Measurements from ENCODE around the gene SLC25A39. TPM values are rescaled to one million over a fixed set of nuclear protein-coding genes. Genes with fewer than 3 reads are reported as not detected.
"Not testable (repeated sequence)": the region's sequence is repeated elsewhere in the genome, so short reads cannot be mapped to it uniquely, and the experiment has no call there.

Gene SLC25A39
- total RNA-seq, 1 donor from 2014 or later: 76.8 TPM

DNA sequence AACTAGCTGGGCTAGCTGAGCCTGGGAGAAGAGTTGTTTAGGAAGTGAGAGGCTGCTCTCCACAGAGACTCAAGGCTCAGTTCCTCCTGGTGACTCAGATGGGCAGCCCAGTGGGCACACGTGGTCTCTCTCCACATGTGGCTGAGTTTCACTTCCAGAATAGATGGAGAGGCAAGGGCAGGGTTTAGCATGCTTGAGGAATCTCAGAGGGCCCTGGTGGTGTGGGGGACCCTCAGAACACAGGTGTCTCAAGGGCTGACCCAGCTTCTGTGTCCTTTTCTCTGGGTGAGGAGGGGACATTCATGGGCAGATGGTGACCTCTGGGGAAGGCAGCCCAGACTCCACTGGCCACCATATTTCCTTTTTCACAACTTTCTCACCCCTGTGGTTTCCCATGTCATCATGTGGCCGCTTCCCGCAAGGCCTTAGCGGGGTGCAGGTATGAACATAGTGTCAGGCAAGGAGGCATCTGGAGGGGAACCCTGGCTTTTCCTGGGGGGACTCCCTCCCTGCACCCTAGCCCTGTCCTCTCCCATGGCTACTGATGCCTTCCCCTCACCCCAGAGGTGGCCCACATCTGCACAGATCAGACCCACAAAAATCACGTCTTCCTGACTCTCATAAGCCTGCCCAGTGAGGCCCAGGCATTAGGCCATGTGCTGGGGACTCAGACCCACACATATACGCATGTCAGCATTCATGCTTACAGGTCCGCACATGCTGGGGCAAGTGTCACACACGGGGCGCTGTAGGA, 23.8 kb upstream of the SLC25A39 start:
- peaks cover 39% of the 10 kb centered on the region for H3K36me3 ChIP-seq
- no peaks in the 10 kb centered on the region for H3K9me3 ChIP-seq
- TF ChIP-seq CTCF (IDR thresholded peaks at IDR 0.05): no peak
- ATAC-seq (peak; percentile 58), DNase-seq (peak; percentile 76)
- H3K4me1 ChIP-seq: peaks cover 6% of the 10 kb centered on the region
- no peaks in the 10 kb centered on the region for H3K27me3 ChIP-seq
- no peak overlapping the region for H3K27ac ChIP-seq
- intact Hi-C loops (cut with DNase I): no loop called here
- no peak overlapping the region for H3K4me3 ChIP-seq

DNA sequence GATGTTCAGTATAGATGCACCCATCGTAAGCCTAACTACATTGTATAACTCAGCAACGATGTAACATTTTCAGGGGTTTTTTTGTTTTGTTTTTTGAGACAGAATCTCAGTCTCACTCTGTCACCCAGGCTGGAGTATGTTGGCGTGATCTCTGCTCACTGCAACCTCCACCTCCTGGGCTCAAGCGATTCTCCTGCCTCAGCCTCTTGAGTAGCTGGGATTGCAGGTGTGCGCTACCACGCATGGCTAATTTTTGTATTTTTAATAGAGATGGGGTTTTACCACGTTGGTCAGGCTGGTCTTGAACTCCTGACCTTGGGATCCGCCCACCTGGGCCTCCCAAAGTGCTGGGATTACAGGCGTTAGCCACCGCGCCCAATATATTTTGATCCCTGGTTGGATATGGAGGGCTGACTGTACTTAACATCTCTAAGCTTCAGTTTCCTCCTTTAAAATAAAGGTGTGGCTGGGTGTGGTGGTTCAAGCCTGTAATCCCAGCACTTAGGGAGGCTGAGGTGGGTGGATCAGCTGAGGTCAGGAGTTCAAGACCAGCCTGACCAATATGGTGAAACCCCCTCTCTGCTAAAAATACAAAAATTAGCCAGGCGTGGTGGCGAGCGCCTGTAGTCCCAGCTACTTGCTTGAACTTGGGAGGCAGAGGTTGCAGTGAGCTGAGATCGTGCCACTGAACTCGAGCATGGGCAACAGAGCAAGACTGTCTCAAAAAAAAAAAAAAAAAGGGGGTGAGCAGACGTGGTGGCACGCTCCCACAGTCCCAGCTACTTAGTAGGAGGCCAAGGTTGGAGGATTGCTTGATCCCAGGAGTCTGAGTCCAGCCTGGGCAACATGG, 22.8 kb upstream of the SLC25A39 start:
- H3K27ac ChIP-seq; H3K4me3 ChIP-seq; intact Hi-C loops (cut with DNase I); DNase-seq; H3K4me1 ChIP-seq; H3K9me3 ChIP-seq; H3K27me3 ChIP-seq; ATAC-seq: not testable (repeated sequence)
- H3K36me3 ChIP-seq: peaks cover 32% of the 10 kb centered on the region

GRCh38 chr17:44346064-44346844, 21.6 kb upstream of the SLC25A39 start:
- DNase-seq (no peak), ATAC-seq (no peak)
- H3K36me3 ChIP-seq: peaks cover 20% of the 10 kb centered on the region
- H3K27me3 ChIP-seq: no peaks in the 10 kb centered on the region
- no peak for TF ChIP-seq CTCF (IDR thresholded peaks at IDR 0.05)
- H3K9me3 ChIP-seq: no peaks in the 10 kb centered on the region
- intact Hi-C loops (cut with DNase I): no loop called here
- peak overlapping the region; percentile 86 for H3K27ac ChIP-seq
- H3K4me3 ChIP-seq: peak overlapping the region; percentile 96
- H3K4me1 ChIP-seq: peaks cover 6% of the 10 kb centered on the region

DNA sequence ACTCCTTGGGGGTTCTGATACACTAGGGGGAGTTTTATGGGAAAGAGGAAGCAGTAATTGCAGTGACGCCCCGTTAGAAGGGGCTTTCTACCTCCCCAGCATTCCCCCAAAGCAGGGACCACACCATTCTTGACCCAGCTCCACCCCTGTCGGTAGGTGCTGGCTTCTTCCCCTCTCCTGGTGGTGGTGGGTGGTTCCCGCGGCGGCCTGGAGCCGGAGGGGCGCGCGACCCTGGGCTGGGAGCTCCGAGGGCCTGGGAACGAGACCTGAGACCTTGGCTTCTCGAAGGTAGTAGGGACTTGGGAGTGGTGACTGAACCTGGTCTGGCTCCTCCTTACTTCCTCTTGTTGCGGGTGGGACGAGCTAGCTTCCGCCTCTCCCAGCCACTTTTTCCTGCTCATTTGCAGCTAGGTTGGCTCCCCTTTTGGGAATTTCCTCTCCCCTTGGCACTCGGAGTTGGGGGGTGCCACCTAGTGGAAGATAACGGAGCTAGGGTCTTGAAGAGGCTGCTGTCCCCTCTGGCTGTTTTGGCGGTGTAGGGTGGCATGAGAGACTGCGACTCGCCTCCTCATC, 20.9 kb upstream of the SLC25A39 start:
- Histone ChIP-seq H3K4me1 (peaks cover 6% of the 10 kb centered on the region), H3K4me3 (peak overlapping the region; percentile 96), H3K27ac (peak overlapping the region; percentile 86), H3K9me3 (no peaks in the 10 kb centered on the region), H3K27me3 (no peaks in the 10 kb centered on the region), H3K36me3 (peaks cover 13% of the 10 kb centered on the region)
- no peak for DNase-seq
- intact Hi-C loops (cut with DNase I): no loop called here
- ATAC-seq: peak; percentile 43
- TF ChIP-seq CTCF (IDR thresholded peaks at IDR 0.05): peak; percentile 43

- peak within 1 kb of the TSS; percentile 86 for H3K27ac ChIP-seq
- intact Hi-C loops (cut with DNase I): no loop called here
- no peaks in the 10 kb centered on the region for H3K9me3 ChIP-seq
- peak within 1 kb of the TSS; percentile 96 for H3K4me3 ChIP-seq
- peaks cover 6% of the 10 kb centered on the region for H3K4me1 ChIP-seq
- TF ChIP-seq CTCF (IDR thresholded peaks at IDR 0.05): no peak
- ATAC-seq (peak; percentile 96), DNase-seq (peak; percentile 93)
- no peaks in the 10 kb centered on the region for H3K27me3 ChIP-seq
- peaks cover 10% of the 10 kb centered on the region for H3K36me3 ChIP-seq
Measured at GRCh38 chr17:44344939-44345453, 20.4 kb upstream of the SLC25A39 start, which contains the start of gene GRN. GRN (plus strand) TSS chr17:44345302; CDS start chr17:44349165, 3,863 bp downstream.

All from upper lobe of right lung (tissue), 1 donor.